HG02973 (cell line): ENCODE measurements around the gene GLUD1.
A peak's percentile ranks its signal among the peaks of the same experiment; 100 is the strongest.
"Not testable (repeated sequence)": the region's sequence is repeated elsewhere in the genome, so short reads cannot be mapped to it uniquely, and the experiment has no call there.

ENCODE experiments used
- ATAC-seq: cut with Tn5 transposase; IDR thresholded peaks from one replicate; pipeline ENCODE4 v1.9.1; 2021; ENCODE audit warnings: moderate library complexity; ENCODE audit not compliant: unreplicated experiment

The GLUD1 gene

DNA sequence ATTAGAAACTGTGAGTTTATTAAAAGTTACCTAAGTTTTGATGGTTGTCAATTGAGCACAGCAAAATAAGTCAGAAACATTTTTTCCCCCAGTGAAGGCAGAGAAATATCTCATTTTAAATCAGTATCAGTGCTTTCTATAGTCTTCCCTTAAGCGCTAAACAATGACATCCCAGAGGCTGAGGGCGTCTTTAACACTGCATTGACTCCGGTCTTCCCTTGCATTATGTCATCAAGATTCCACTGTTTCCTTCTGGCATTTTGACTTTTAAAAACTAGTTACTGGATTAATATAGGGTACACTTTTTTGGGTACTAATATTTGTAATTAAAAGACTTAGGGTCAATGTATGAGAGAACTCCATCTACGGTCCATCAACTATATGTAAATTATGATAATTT is 3.9 kb downstream of the GLUD1 start:
- no peak for ATAC-seq

GRCh38 chr10:87089746-87090145 is 4.9 kb downstream of the GLUD1 start:
- no peak for ATAC-seq

- ATAC-seq = no peak
Measured at GRCh38 chr10:87085537-87085936, 9.1 kb downstream of the GLUD1 start.

DNA sequence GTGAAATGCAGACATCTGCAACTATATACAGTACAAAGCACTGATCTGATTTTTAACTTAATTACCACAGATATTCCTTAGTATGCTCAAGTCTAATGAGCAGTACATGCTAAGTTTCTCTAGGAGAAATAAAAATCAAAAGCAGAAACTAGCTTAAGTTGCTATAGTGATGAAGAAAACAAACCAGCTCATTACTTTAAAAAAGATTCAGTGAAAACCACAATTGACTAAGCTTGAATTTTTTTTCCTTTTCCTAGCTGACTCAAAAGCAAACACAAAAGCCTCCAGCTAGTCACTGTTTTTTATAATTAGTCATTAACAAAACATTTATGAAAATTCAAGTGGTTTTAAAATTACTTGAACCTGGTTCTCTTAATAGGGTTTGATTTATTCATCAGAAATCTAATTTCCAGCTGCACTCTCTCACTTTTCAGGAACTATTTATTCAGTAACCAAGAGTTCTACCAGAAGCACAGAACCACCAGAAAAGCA is 10.3 kb downstream of the GLUD1 start:
- peak; percentile 72 for ATAC-seq

GRCh38 chr10:87083576-87084290 is 10.9 kb downstream of the GLUD1 start:
- peak; percentile 73 for ATAC-seq

DNA sequence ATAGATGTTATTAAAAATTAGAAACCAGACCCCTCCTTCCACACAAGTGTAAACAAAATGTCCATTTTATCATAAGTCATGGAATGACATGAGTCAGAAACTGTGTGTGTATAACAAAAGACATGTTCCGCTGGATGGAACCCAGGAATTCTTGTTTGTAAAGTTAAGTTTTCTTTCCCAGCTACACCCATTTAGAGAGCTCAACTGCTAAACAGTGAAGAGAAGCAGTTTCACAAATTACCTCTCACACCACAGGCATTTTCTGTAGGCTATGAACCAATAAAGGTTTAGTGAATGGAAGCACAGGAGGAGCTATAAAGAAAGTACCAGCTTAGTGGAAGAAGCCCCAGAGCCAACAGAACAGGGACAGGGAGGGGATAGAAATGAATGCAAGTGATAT is 12.4 kb downstream of the GLUD1 start:
- ATAC-seq = not testable (repeated sequence)

DNA sequence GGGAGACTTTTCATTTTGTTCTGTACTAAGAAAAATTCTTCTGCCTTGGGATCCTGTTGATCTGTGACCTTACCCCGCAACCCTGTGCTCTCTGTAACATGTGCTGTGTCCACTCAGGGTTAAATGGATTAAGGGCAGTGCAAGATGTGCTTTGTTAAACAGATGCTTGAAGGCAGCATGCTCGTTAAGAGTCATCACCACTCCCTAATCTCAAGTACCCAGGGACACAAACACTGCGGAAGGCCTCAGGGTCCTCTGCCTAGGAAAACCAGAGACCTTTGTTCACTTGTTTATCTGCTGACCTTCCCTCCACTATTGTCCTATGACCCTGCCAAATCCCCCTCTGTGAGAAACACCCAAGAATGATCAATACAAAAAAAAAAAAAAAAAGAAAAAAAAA is 13.1 kb downstream of the GLUD1 start:
- ATAC-seq = not testable (repeated sequence)

DNA sequence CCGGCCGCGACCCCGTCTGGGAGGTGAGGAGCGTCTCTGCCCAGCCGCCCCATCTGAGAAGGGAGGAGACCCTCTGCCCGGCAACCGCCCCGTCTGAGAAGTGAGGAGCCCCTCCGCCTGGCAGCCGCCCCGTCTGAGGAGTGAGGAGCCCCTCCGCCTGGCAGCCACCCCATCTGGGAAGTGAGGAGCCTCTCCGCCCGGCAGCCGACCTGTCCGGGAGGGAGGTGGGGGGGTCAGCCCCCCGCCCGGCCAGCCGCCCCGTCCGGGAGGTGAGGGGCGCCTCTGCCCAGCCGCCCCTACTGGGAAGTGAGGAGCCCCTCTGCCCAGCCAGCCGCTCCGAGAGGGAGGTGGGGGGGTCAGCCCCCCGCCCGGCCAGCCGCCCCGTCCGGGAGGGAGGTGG is 14.0 kb downstream of the GLUD1 start:
- not testable (repeated sequence) for ATAC-seq

GRCh38 chr10:87079106-87079836 is 15.4 kb downstream of the GLUD1 start:
- no peak for ATAC-seq

GRCh38 chr10:87076421-87076820 is 18.2 kb downstream of the GLUD1 start:
- not testable (repeated sequence) for ATAC-seq

DNA sequence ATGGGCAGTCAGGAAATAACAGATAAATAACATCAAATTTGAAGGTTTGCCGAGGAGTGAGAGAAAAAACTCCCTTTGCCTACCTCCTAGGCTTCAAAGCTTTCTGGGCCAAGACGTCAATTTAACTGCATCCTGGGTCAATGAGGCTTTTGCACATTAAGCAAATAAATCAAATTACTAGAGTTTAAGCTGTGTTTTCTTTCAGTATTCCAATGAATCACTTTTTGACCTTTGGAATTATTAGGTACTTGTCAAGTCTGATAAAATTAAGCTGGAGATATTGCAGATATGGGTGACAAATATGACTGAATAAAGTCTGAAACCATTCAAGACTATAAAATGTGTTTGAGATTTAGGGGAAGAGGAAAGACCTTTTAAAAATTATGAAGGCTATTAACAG is 22.2 kb downstream of the GLUD1 start:
- no peak for ATAC-seq

- ATAC-seq = no peak
Measured at GRCh38 chr10:87068281-87068680, 26.4 kb downstream of the GLUD1 start.

GRCh38 chr10:87066865-87067264 is 27.8 kb downstream of the GLUD1 start:
- no peak for ATAC-seq

DNA sequence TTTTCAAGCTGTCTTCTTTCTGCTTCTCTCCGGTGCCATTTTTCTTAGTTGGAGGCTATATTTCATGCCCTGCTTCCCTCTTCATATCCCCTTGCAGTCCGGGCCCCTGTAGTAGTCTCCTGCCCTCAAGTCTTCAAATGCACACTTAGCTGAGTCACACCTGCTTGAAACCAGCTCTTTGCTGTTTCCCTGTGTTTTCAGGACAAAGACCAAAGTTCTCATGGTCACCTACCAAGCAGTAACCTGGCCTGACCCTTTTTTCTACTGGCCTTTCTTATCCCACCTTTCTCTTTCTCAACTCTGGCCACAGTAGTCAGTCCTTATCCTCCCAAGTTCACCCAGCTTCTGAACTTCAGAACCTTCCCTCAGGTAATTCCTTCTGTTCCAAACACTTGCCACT is 28.5 kb downstream of the GLUD1 start:
- no peak for ATAC-seq

GRCh38 chr10:87064651-87065050 is 30.0 kb downstream of the GLUD1 start:
- no peak for ATAC-seq

DNA sequence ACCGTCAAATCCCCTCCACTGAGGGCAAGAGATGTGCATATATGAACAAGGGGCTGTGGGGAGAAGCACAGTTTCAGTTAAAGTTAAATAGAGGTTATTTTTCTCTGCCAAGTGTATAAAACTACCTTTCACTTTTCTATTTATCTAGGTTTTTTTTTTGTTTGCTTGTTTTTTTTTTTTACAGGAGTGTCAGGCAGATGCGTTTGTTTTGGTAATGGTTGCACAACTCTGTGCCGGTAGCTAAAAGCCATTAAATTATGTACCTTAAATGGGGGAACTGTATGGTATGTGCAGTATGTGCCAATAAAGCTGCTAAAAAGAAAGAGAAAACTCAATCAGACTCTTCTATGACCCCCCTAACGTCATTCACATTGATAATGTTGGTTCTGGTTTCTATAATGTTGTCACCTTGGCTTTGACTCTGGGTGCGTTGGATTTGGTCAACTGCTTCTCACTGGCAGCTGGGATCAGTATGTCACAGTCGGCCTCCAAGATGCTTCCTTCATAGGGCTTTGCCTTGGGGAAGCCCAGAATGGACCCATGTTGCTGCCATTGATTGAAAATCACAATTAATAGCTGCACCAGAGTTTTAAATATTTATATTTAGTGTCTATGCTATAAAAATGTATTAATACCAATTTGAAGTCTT is 34.2 kb downstream of the GLUD1 start:
- ATAC-seq = no peak

GRCh38 chr10:87059401-87059800 is 35.2 kb downstream of the GLUD1 start:
- ATAC-seq = no peak

DNA sequence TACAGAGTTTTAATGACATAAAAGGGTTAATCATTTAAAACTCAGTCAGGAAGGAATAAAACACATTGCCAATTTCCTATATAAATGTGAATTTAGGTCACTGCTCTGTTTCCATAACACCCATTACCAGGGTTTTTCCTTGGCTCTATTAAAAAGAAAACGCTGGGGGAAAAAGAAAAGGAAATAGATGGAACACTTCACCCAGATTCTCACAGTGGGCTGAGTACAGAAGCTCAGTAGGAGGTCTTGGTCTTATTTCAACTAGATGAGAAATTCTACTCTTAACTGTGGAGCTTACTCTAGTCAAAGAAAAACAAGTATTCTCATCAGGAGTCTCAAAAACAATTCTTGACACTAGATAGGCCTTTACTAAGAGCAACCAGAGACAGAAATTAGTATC is 36.5 kb downstream of the GLUD1 start:
- no peak for ATAC-seq

GRCh38 chr10:87054373-87055295 is 40.0 kb downstream of the GLUD1 start:
- ATAC-seq = no peak

DNA sequence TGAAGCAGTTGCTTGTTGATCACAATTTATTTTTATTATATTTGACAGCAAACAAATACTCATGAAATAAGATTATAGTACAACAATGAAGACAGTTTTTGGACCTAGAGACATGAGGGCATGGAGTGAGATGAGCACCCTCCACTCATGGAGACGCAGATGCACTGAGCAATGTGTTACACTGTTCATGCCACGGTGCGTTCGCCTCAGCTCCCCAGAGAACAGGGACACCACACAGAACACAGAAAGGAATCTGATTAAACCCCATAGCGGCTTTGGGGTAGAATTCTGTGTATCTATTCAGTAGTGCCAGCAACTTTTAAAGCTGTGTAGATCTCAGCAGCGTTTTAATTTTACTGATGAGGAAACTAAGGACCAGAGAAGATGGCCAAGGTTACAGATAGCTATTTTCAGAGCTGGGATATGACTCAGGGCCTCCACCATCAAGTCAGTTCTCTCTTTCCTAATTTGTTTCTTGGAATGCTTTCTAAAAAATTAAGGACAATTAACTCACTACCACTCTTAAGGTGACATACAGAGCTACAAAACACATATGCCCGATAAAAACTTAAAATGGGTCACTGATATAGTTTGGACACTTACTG is 41.0 kb downstream of the GLUD1 start:
- no peak for ATAC-seq
